ENCODE data around the gene RBM19.

The RBM19 gene

GRCh38 chr12:113772505-113773030, 193.6 kb downstream of the RBM19 start:
- no peak for DNase-seq (ENCODE audit: low spot score)

GRCh38 chr12:113770389-113770865, 195.7 kb downstream of the RBM19 start:
- DNase-seq (ENCODE audit: low spot score), result no peak

- no peak for DNase-seq (ENCODE audit: low spot score)
These were observed 196.8 kb downstream of the RBM19 start for GRCh38 chr12:113769305-113769704.

GRCh38 chr12:113768850-113769249, 197.3 kb downstream of the RBM19 start:
- DNase-seq (ENCODE audit: low spot score), result no peak

- DNase-seq (ENCODE audit: low spot score), result no peak
These were observed 198.9 kb downstream of the RBM19 start for GRCh38 chr12:113766879-113767878.

Data from Ammon's horn (tissue), 1 donor.